BLaER1 treated with 17β-estradiol and CSF1 and Interleukin-3, amounts not matched to agents 10 nM and 100 nM (cell line): ENCODE data around the gene PATJ.
"Not testable (repeated sequence)": the region's sequence is repeated elsewhere in the genome, so short reads cannot be mapped to it uniquely, and the experiment has no call there.

Experiments used
- H3K27ac ChIP-seq, 11 experiments: shearing (Covaris generic); formaldehyde crosslinking; 2 replicates each; pipeline ENCODE4 v1.8.1; 2022
- H3K27me3 ChIP-seq, 11 experiments: shearing (Covaris generic); formaldehyde crosslinking; 2 replicates each; pipeline ENCODE4 v1.8.1; 2022
- H3K36me3 ChIP-seq, 11 experiments: shearing (Covaris generic); formaldehyde crosslinking; 2 replicates each; pipeline ENCODE4 v1.8.1; 2022
- H3K4me1 ChIP-seq, 10 experiments: shearing (Covaris generic); formaldehyde crosslinking; 2 replicates each; pipeline ENCODE4 v1.8.1; 2022
- H3K4me2 ChIP-seq, 11 experiments: shearing (Covaris generic); formaldehyde crosslinking; 2 replicates each; pipeline ENCODE4 v1.8.1; 2022
- H3K4me3 ChIP-seq, 10 experiments: shearing (Covaris generic); formaldehyde crosslinking; 2 replicates each; pipeline ENCODE4 v1.8.1; 2022
- H3K9ac ChIP-seq, 11 experiments: shearing (Covaris generic); formaldehyde crosslinking; 2 replicates each; pipeline ENCODE4 v1.8.1; 2022
- H3K9me3 ChIP-seq, 11 experiments: shearing (Covaris generic); formaldehyde crosslinking; replicated peaks in 1 of 11; 2 replicates each; pipeline ENCODE4 v1.8.1; 2022
- H4K20me1 ChIP-seq, 11 experiments: shearing (Covaris generic); formaldehyde crosslinking; 2 replicates each; pipeline ENCODE4 v1.8.1; 2022
- Cebpa-rat ChIP-seq, 11 experiments: shearing (Covaris generic); IDR thresholded peaks; 2 replicates each; pipeline ENCODE4 v1.8.1; 2022

Gene PATJ

GRCh38 chr1:61941794-61942193 is 199.5 kb downstream of the PATJ start:
- Histone ChIP-seq H3K9ac (no peak overlapping the region), H3K27ac (no peak overlapping the region), H3K9me3 (peaks cover 0 to 19% (median 11%) of the 10 kb centered on the region in 11 experiments; a peak in 14 of 22 replicates), H3K4me3 (no peak overlapping the region), H3K36me3 (no peaks in the 10 kb centered on the region), H3K4me1 (no peaks in the 10 kb centered on the region), H4K20me1 (no peaks in the 10 kb centered on the region), H3K4me2 (no peak overlapping the region), H3K27me3 (no peaks in the 10 kb centered on the region)
- TF ChIP-seq Cebpa-rat (IDR thresholded peaks at IDR 0.05): no peak

GRCh38 chr1:61942856-61943255 is 200.6 kb downstream of the PATJ start:
- H3K27me3 ChIP-seq: no peaks in the 10 kb centered on the region
- no peaks in the 10 kb centered on the region for H3K36me3 ChIP-seq
- no peak overlapping the region for H3K4me3 ChIP-seq
- no peaks in the 10 kb centered on the region for H4K20me1 ChIP-seq
- H3K9me3 ChIP-seq: peaks cover 0 to 19% (median 11%) of the 10 kb centered on the region in 11 experiments; a peak in 14 of 22 replicates
- no peak for TF ChIP-seq Cebpa-rat (IDR thresholded peaks at IDR 0.05)
- H3K9ac ChIP-seq: no peak overlapping the region
- no peaks in the 10 kb centered on the region for H3K4me1 ChIP-seq
- H3K27ac ChIP-seq: no peak overlapping the region
- H3K4me2 ChIP-seq: no peak overlapping the region

GRCh38 chr1:61948685-61949084 is 206.4 kb downstream of the PATJ start:
- H3K27ac ChIP-seq, H3K4me3 ChIP-seq: not testable (repeated sequence)

GRCh38 chr1:61950418-61950817 is 208.1 kb downstream of the PATJ start:
- no peaks in the 10 kb centered on the region for H4K20me1 ChIP-seq
- no peak overlapping the region for H3K9ac ChIP-seq
- no peak for TF ChIP-seq Cebpa-rat (IDR thresholded peaks at IDR 0.05)
- no peak overlapping the region for H3K4me2 ChIP-seq
- H3K36me3 ChIP-seq: no peaks in the 10 kb centered on the region
- no peaks in the 10 kb centered on the region for H3K4me1 ChIP-seq
- H3K27ac ChIP-seq: no peak overlapping the region
- no peaks in the 10 kb centered on the region for H3K9me3 ChIP-seq
- H3K4me3 ChIP-seq: no peak overlapping the region
- H3K27me3 ChIP-seq: no peaks in the 10 kb centered on the region

More at GRCh38 chr1:61948685-61949084, 206.4 kb downstream of the PATJ start:
- H3K9ac ChIP-seq, H3K36me3 ChIP-seq, H3K4me1 ChIP-seq, H3K27me3 ChIP-seq, H4K20me1 ChIP-seq, H3K9me3 ChIP-seq, H3K4me2 ChIP-seq: not testable (repeated sequence)

GRCh38 chr1:61951731-61952580 is 209.7 kb downstream of the PATJ start:
- Histone ChIP-seq H4K20me1 (no peaks in the 10 kb centered on the region), H3K27me3 (no peaks in the 10 kb centered on the region), H3K36me3 (no peaks in the 10 kb centered on the region), H3K9me3 (no peaks in the 10 kb centered on the region), H3K4me2 (no peak overlapping the region), H3K9ac (no peak overlapping the region), H3K4me1 (no peaks in the 10 kb centered on the region), H3K27ac (no peak overlapping the region), H3K4me3 (no peak overlapping the region)
- no peak for TF ChIP-seq Cebpa-rat (IDR thresholded peaks at IDR 0.05)

- no peak for TF ChIP-seq Cebpa-rat (IDR thresholded peaks at IDR 0.05)
- no peak overlapping the region for H3K9ac ChIP-seq
- no peak overlapping the region for H3K4me3 ChIP-seq
- H3K27ac ChIP-seq: no peak overlapping the region
- no peaks in the 10 kb centered on the region for H3K4me1 ChIP-seq
- no peaks in the 10 kb centered on the region for H3K36me3 ChIP-seq
- no peaks in the 10 kb centered on the region for H3K9me3 ChIP-seq
- H3K27me3 ChIP-seq: no peaks in the 10 kb centered on the region
- no peak overlapping the region for H3K4me2 ChIP-seq
- no peaks in the 10 kb centered on the region for H4K20me1 ChIP-seq
Observed at GRCh38 chr1:61952675-61953074, 210.4 kb downstream of the PATJ start.

GRCh38 chr1:61953076-61953789 is 211.0 kb downstream of the PATJ start:
- no peaks in the 10 kb centered on the region for H3K36me3 ChIP-seq
- no peak for TF ChIP-seq Cebpa-rat (IDR thresholded peaks at IDR 0.05)
- H3K4me3 ChIP-seq: no peak overlapping the region
- H3K4me1 ChIP-seq: no peaks in the 10 kb centered on the region
- no peak overlapping the region for H3K9ac ChIP-seq
- H4K20me1 ChIP-seq: no peaks in the 10 kb centered on the region
- H3K4me2 ChIP-seq: no peak overlapping the region
- no peaks in the 10 kb centered on the region for H3K9me3 ChIP-seq
- H3K27ac ChIP-seq: no peak overlapping the region
- no peaks in the 10 kb centered on the region for H3K27me3 ChIP-seq

- Histone ChIP-seq H3K9ac (no peak overlapping the region), H4K20me1 (no peaks in the 10 kb centered on the region), H3K27ac (no peak overlapping the region), H3K4me2 (no peak overlapping the region), H3K27me3 (no peaks in the 10 kb centered on the region), H3K4me3 (no peak overlapping the region), H3K4me1 (no peaks in the 10 kb centered on the region), H3K9me3 (no peaks in the 10 kb centered on the region), H3K36me3 (no peaks in the 10 kb centered on the region)
- no peak for TF ChIP-seq Cebpa-rat (IDR thresholded peaks at IDR 0.05)
Observed at GRCh38 chr1:61953790-61954150, 211.5 kb downstream of the PATJ start.

GRCh38 chr1:61955261-61955660 is 213.0 kb downstream of the PATJ start:
- no peak for TF ChIP-seq Cebpa-rat (IDR thresholded peaks at IDR 0.05)
- H3K4me2 ChIP-seq: no peak overlapping the region
- no peaks in the 10 kb centered on the region for H4K20me1 ChIP-seq
- no peak overlapping the region for H3K27ac ChIP-seq
- no peaks in the 10 kb centered on the region for H3K36me3 ChIP-seq
- H3K4me1 ChIP-seq: no peaks in the 10 kb centered on the region
- H3K9me3 ChIP-seq: no peaks in the 10 kb centered on the region
- H3K4me3 ChIP-seq: no peak overlapping the region
- no peak overlapping the region for H3K9ac ChIP-seq
- no peaks in the 10 kb centered on the region for H3K27me3 ChIP-seq
